ENCODE data around the gene C6orf47. TPM values are rescaled to one million over a fixed set of nuclear protein-coding genes. Genes with fewer than 3 reads are reported as not detected.
"Not testable (repeated sequence)": the region's sequence is repeated elsewhere in the genome, so short reads cannot be mapped to it uniquely, and the experiment has no call there.

The C6orf47 gene
- total RNA-seq = 14.1 TPM

GRCh38 chr6:31660381-31661261, at the start of gene C6orf47:
Gene C6orf47 (minus strand): TSS chr6:31660778. CDS start chr6:31659947, 831 bp downstream.
- DNase-seq = peak; percentile 75

DNA sequence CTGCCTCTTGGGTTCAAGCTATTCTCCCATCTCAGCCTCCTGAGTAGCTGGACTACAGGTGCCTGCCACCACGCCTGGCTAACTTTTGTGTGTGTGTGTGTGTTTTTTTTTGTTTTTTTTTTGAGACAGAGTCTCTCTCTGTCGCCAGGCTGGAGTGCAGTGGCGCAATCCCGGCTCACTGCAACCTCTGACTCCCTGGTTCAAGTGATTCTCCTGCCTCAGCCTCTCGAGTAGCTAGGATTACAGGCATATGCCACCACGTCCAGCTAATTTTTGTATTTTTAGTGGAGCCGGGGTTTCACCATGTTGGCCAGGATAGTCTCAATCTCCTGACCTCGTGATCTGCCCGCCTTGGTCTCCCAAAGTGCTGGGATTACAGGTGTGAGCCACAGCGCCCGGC, 48.6 kb upstream of the C6orf47 start:
- DNase-seq = not testable (repeated sequence)

DNA sequence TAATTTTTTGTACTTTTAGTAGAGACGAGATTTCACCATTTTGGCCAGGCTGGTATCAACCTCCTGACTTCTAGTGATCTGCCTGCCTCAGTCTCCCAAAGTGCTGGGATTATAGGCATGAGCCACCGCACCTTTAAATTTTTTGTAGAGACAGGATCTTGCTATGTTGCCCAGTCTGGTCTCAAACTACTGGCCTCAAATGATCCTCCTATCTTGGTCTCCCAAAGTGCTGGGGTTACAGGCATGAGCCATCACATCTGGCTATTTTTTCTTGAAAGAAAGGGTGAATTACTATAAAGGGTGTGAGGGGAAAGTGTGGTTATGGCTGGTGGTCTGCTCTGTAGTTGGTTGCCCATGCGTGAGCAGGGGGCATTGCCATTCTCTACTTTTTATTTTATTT, 47.6 kb upstream of the C6orf47 start:
- DNase-seq = no peak

GRCh38 chr6:31707701-31708100, 47.1 kb upstream of the C6orf47 start:
- no peak for DNase-seq

DNA sequence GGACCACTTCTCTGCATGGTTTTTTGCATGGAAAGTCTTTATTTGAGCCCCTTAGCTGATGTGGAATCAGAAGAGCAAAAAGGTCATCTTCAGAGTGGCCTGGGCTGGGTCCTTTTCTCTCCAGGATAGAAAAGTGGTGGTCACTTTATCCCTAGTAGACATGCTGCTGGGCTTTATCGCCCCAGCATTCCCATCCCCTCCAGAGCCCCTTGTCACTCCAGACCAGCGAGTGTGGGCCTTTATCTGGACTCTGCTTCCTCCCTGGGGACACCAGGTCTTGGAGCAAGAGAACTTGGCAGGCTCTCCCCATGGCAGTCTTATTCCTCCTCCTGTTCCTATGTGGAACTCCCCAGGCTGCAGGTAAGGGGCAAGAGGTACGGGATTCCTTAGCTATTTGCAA, 46.0 kb upstream of the C6orf47 start, which contains the start of gene LY6G6F:
TSS of gene LY6G6F (plus strand) at position 268 of the 400 bp plus-strand sequence. CDS start at position 309, 41 bp downstream.
- DNase-seq = no peak

DNA sequence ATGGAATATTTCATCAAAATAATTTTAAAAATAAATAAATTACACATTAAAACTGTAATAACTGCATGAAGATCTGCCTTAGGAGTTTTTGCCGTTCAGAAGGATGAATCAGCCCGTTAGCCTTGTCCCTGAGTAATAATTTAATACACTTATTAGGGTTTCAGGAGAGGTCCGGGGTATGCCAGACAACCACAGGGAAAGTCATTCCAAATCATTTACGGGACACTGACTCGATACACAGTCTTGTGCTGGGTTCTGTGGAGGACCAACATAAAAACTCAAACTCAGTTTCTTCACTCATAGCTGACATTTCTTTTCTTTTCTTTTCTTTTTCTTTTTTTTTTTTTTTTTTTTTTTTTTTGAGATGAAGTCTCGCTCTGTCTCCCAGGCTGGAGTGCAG, 45.4 kb upstream of the C6orf47 start:
- no peak for DNase-seq

DNA sequence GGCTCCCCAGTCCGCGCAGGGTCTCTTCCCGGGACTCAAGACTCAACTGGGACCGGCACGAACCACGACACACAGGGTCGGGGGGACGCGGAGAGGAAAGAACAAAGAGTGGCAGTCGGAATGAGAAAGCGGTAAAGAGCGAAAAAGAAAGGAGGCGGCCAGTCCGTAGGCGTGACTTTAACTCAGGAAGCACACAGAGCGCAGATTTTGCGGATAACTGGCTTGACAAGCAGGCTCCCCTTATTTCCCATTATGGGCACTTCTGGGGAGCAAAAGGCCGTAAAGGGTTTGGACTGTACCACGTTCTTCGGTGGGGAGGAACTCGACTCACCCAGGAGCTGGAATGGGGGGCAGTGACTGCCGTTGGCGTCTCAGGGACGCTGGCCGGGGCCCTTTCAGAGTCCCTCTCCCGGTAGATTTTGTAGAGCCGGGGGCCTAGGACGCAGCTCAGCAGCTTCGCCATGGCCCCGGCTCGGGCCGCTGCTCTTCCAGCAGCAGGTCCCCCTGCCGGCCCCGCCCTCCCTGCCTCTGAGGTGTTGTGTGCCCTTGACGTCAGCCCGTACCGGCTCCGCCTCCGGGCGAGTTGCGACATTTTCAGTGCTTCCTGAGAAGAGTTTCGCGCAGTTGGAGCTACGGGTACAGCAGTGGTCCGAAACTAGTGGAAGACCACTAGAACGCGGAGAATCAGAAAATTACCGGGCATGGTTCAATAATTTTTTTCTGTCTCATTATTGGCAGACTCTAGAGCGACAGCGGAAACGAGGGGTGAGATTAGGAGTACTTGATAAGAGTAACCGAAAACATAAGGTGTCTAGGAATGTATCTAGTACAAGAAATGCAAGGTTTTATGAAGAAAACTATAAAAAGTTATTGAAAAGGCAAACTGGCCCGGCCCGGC, 42.5 kb upstream of the C6orf47 start, which contains the start of gene ABHD16A:
TSS of gene ABHD16A (minus strand) at position 506 of the 898 bp plus-strand sequence. CDS start at position 463, 43 bp downstream.
- peak; percentile 99 for DNase-seq

GRCh38 chr6:31702405-31702818, 41.8 kb upstream of the C6orf47 start:
- no peak for DNase-seq

DNA sequence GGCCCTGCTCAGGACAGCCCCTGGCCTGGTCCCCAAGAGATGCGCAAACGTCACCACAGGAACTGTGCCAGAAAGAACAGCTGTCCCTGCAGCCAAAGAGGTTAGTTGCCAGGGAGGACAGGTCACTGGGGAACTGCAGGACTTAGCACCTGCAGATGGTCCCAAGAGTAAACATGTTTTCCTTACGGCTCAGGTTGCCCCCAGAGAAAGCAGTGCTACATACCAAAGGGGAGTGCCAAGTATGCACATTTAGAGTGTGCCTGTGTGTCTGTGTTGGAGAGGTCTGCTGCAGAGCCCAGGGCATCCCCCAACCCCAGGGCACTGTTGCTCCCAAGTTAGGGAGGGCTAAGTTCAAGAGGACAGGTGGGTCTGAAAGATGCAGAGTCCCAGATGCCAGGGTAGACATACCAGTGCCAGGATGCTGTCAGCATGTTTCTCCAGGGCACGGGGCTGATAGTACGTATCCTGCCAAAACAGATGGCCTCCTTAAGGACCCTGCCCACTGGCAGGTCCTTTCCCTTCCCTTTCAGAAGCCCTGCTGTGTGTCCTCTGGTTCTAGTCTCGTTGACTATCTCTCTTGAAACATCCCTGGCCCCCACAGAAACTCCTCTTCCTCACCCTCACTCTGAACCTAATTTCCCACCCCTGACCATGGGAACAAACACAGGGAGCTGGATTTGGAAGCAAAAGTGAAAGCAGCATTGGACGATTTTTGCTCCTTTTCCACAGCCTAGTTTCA, 41.3 kb upstream of the C6orf47 start:
- no peak for DNase-seq

DNA sequence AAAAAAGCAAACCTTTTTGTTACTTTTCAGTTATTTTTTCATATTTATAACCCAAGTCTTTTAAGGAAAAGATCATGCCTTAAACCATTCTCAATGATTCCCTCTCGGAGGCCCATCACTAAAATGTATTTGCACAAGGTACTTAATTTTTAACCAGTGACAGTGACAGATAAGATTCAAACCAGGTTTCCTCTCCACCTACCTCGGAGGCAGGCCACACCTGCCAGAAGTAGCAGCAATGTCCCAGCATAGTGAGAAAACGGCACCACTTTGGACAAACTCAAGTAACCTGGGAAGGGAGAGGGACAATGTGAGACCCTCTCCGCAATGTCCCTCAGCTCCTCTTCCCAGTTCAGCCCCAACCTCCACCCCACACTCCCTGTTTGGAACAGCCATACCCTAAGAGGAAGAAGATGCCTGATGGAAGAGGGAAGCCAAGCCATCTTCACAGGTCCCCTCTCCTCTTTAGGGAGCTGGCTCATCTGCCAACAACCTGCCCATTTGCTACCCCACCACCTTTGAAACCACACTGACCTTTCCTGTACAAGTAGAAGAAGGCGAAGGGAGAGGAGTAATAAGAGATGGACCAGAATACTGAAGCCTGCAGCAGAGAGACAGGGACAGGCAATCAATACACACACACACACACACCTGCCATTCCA, 40.3 kb upstream of the C6orf47 start:
- no peak for DNase-seq

- DNase-seq = no peak
These were observed 37.0 kb upstream of the C6orf47 start for GRCh38 chr6:31697555-31697954.

- no peak for DNase-seq
These were observed 33.0 kb upstream of the C6orf47 start for GRCh38 chr6:31693535-31693934.

DNA sequence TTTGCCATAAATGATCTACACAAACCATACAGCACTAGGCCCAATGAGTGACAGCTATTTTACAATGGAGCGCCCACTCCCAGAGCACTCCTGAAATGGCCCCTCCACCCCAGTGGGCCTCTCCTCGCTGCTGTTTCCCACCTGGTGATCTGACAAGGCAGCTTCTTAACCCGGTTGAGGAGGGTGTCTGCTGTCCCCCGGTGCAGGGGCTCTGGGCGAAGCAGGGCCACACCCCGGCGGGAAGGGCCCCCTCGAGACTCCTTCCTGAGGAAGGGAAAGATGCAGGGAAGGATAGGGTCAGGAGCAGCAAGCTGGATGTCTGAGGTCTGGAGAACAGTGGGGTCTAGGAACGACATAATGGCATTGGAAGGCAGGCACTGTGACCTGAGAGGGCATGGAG, 32.3 kb upstream of the C6orf47 start:
- no peak for DNase-seq

DNA sequence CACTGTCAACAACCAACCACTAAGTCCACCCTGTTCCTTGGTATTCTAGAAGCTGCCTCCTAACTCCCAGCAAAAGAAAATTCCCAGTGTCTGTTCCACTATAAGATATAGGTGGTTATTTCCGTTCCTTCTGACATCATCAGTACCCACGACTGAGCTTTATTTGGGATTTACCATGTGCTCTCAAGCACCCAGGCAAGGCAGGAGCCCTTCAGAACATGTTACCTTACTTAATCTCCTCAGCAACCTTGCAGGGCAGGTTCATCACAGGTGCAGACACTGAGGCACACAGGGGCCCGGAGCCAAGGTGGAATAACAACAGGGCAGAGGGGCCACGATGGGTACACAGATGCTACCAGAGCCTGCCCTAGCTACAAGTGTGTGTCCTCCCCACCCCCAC, 31.8 kb upstream of the C6orf47 start:
- no peak for DNase-seq

DNA sequence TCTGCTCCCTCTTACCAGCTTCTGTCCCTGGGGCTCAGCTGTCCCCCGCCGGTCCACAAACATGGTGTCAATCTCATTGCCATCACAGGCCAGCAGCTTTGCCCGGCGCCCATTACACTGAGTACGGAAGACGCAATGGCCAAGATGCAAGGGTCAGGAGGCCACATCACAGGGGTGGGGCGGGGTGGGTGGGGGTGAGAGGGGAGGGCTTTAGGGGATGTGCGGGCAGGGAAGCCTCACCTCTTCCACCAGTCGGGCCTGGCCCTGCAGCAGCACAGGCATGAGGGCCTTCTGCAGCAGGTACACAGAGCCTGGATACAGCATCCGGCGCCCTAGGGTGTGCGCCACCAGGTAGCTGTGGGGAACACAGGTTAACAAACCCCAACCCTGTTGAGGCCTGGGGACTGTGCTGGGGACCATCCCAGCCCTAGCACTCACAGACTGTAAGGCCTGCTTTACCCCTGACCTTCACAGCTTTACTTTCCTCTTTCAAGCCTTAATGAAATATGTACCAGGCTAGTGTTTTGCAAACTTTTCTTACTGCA, 31.1 kb upstream of the C6orf47 start:
- no peak for DNase-seq

DNA sequence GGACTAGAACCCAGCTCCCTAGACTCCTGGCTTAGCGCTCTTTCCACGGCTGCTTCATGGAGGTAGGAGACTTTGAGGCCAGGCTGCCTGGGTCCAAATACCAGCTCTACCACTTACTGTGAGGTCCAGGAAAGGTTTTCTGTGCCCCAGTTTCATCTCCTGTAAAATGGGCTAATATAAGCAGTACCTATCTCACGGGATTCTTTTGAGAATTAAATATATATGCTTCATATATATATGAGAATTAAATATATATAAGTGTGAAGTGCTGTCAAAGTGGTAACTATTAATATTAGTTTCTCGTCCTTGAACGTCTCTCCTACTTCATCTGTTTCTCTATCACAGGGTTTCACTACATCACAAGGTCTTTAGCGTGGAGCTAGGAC, 30.5 kb upstream of the C6orf47 start:
- DNase-seq = no peak

DNA sequence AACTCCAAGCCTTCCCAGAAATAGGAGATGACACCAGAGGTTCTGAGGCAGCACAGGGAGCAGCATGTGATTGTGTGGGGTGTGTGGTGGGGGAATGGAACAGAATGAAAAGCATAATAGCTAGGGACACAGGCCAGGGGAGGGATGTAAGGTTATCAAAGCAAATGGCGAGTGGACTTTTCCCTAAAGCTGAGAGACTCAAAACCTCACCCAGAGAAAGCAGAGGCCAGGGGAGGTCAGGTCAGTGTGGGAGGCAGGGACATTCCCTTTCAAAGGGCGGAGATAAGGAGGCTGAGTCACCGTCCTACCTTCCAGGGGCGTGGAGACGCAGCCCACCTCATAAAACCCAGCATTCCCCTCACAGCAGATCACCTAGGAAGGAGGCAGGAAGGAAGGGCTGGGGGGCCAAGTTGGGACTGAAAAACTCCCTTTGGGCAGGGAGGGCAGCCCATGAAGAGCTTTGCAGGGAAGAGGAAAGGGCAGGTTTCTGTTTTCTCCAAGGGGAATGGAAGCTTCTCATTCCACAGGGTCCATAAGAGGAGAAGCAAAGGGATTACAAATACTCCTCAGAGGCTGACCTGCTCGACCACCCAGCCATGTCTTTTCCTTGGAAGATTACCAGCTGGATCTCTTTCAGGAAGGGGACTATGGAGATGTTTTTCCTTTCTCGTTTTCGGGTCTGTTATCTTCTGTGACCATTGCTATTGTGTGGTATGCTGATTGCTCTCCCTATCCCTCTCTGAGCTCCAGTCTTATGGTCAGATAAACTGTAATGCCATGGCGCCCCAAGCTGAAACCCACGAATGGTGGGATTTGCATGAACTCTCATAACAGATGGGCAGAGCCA, 29.9 kb upstream of the C6orf47 start:
- DNase-seq = no peak

DNA sequence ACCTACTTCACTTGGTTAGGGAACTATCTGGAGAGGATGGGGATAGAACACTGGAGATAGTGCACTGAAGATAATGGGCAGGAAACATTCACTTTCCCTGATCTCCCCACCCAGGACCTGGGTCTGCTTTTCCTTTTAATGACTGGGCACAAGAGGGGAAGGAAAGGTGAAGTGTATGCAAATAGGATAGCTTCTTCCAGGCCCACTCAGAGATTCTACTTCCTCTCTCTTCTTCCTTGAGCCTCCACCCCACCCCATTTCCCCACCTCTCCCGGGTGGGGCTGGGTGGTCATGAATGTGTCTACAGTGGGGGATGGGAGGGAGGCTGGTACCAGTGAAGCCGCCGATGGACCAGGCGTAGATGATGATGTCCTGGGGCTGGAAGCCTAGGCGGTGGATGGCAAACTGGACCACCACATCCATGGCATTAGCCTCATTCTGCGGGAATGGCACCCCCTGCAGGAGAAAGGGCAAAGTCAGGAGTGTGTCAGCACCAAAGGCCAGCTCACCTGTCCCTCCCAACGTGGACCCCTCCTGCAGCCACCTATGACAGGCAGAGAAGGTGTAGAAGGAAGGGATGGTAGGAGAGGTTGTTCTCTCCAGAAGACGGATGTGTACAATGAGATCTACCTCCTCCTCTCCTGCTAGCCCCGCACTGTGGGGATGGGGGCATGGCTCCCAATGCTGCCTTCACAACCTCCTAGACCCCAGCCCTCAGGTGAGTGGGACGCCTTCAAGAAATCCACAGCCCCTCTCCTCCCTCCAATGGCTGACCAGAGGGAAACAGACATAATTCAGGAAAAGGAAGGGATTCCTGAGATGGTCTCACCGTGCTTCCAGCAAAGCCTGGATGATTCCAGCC, 28.9 kb upstream of the C6orf47 start:
- DNase-seq = no peak
